H1 (cell line): Measurements from ENCODE around the gene ANXA2R. TPM values are rescaled to one million over a fixed set of nuclear protein-coding genes. Genes with fewer than 3 reads are reported as not detected.

Source experiments
- CTCF ChIA-PET: fragments of 300-600 bp; sonication (Branson Sonifier 250); formaldehyde crosslinking; loops from one replicate; lab custom pipeline; 2021; ENCODE audit not compliant: partially characterized antibody; lab: Charles Lee
- POLR2A ChIA-PET: fragments of 300-600 bp; sonication (Branson Sonifier 250); formaldehyde crosslinking; loops from one replicate; lab custom pipeline; 2021; ENCODE audit warnings: inconsistent platforms; ENCODE audit not compliant: partially characterized antibody; lab: Charles Lee
- DNase-seq, 2 experiments: peaks; one replicate each; pipeline versions ENCODE4 v3.0.0 to v3.0.0-alpha.2; 2010 to 2022; ENCODE audit warnings: low spot score in 2 of 2, low read depth in 1 of 2, mixed read lengths in 1 of 2
- FAIRE-seq: peaks from 2 replicates; lab custom pipeline; 2011; peaks lifted over from hg19 to GRCh38; lab: Jason Lieb, UNC
- H2AFZ ChIP-seq: 2 replicates; pipeline ENCODE4 v1.8.1; 2012; ENCODE audit warnings: low read length, inconsistent platforms
- H2AK5ac ChIP-seq: 2 replicates; pipeline ENCODE4 v1.6.1; 2013; ENCODE audit warnings: low read depth, low read length
- H2BK120ac ChIP-seq: replicated peaks from 2 replicates; pipeline ENCODE3; 2013; ENCODE audit warnings: low read depth, low read length, inconsistent platforms
- H2BK12ac ChIP-seq: 2 replicates; pipeline ENCODE4 v1.6.1; 2013; ENCODE audit warnings: low read depth, low read length
- H2BK15ac ChIP-seq: 2 replicates; pipeline ENCODE4 v1.6.1; 2013; ENCODE audit warnings: low read length
- H2BK20ac ChIP-seq: 2 replicates; pipeline ENCODE4 v1.6.1; 2013; ENCODE audit warnings: low read length
- H2BK5ac ChIP-seq: 2 replicates; pipeline ENCODE4 v1.6.1; 2013; ENCODE audit warnings: low read depth, low read length
- H3K14ac ChIP-seq: 2 replicates; pipeline ENCODE4 v1.6.1; 2013; ENCODE audit warnings: inconsistent platforms; ENCODE audit not compliant: insufficient read length
- H3K18ac ChIP-seq: 2 replicates; pipeline ENCODE4 v1.6.1; 2013; ENCODE audit warnings: low read length; ENCODE audit errors: extremely low read depth
- H3K23ac ChIP-seq: 2 replicates; pipeline ENCODE4 v1.6.1; 2013; ENCODE audit warnings: inconsistent platforms; ENCODE audit not compliant: insufficient read length
- H3K23me2 ChIP-seq: 2 replicates; pipeline ENCODE4 v1.6.1; 2013; ENCODE audit warnings: low read depth, low read length
- H3K27ac ChIP-seq: 2 replicates; pipeline ENCODE4 v1.6.1; 2011; ENCODE audit warnings: low read depth, low read length, inconsistent platforms
- H3K27me3 ChIP-seq, 4 experiments: replicated peaks in 1 of 4; 1 replicate in 1 of 4; 2 replicates in 3 of 4; pipeline versions ENCODE4 v1.6.1 to v1.8.1; 2011 to 2013; ENCODE audit warnings: low read length in 3 of 4, mild to moderate bottlenecking in 3 of 4, inconsistent platforms in 2 of 4, mixed read lengths in 2 of 4, moderate library complexity in 1 of 4; ENCODE audit not compliant: control insufficient read depth in 3 of 4, insufficient read depth in 3 of 4; ENCODE audit errors: extremely low read depth in 1 of 4
- H3K36me3 ChIP-seq, 4 experiments: 2 replicates each; pipeline versions ENCODE4 v1.6.1 to v1.8.1; 2011 to 2013; ENCODE audit warnings: mild to moderate bottlenecking in 4 of 4, low read length in 3 of 4, moderate library complexity in 2 of 4, control low read depth in 1 of 4, inconsistent platforms in 1 of 4; ENCODE audit not compliant: insufficient read depth in 4 of 4, control insufficient read depth in 2 of 4
- H3K4ac ChIP-seq: replicated peaks from 2 replicates; pipeline ENCODE3; 2013; ENCODE audit warnings: low read length, low read depth, mixed read lengths, inconsistent platforms; ENCODE audit not compliant: insufficient read length
- H3K4me1 ChIP-seq, 4 experiments: replicated peaks in 1 of 4; 1 replicate in 1 of 4; 2 replicates in 3 of 4; pipeline versions ENCODE4 v1.6.1 to v1.8.1; 2011 to 2013; ENCODE audit warnings: low read length in 3 of 4, inconsistent platforms in 2 of 4, mixed read lengths in 1 of 4; ENCODE audit not compliant: insufficient read depth in 4 of 4, control insufficient read depth in 3 of 4
- H3K4me2 ChIP-seq, 2 experiments: 2 replicates each; pipeline versions ENCODE4 v1.6.1 to v1.8.1; 2011 to 2013; ENCODE audit warnings: low read depth in 2 of 2, low read length in 2 of 2, control low read depth in 1 of 2, inconsistent platforms in 1 of 2, mild to moderate bottlenecking in 1 of 2; ENCODE audit not compliant: insufficient read depth in 1 of 2
- H3K4me3 ChIP-seq, 4 experiments: fragments of 200-600, 300-600 bp in 1 of 4; sonication (generic), shearing (Covaris generic), sonication (Bioruptor Twin) in 1 of 4; 2 replicates each; pipeline versions ENCODE4 v1.5.1 to v1.8.1; 2011 to 2016; ENCODE audit warnings: low read length in 4 of 4, low read depth in 3 of 4, control low read depth in 2 of 4, inconsistent platforms in 2 of 4, mild to moderate bottlenecking in 2 of 4, mixed read lengths in 1 of 4, moderate library complexity in 1 of 4; ENCODE audit not compliant: insufficient read depth in 2 of 4; ENCODE audit errors: extremely low read depth in 1 of 4
- H3K56ac ChIP-seq: replicated peaks from 2 replicates; pipeline ENCODE3; 2013; ENCODE audit warnings: low read depth, mild to moderate bottlenecking, mixed read lengths, low read length, inconsistent platforms; ENCODE audit not compliant: insufficient read length
- H3K79me1 ChIP-seq: 2 replicates; pipeline ENCODE4 v1.6.1; 2013; ENCODE audit warnings: low read depth, low read length, control low read depth
- H3K79me2 ChIP-seq, 2 experiments: 2 replicates each; pipeline versions ENCODE4 v1.6.1 to v1.8.1; 2012 to 2013; ENCODE audit warnings: low read length in 2 of 2, mild to moderate bottlenecking in 2 of 2, inconsistent platforms in 1 of 2; ENCODE audit not compliant: insufficient read depth in 2 of 2, control insufficient read depth in 1 of 2
- H3K9ac ChIP-seq, 4 experiments: replicated peaks in 1 of 4; 1 replicate in 1 of 4; 2 replicates in 3 of 4; pipeline versions ENCODE4 v1.6.1 to v1.8.1; 2011 to 2013; ENCODE audit warnings: low read depth in 3 of 4, low read length in 3 of 4, control low read depth in 2 of 4, mild to moderate bottlenecking in 2 of 4, moderate library complexity in 2 of 4, inconsistent platforms in 1 of 4; ENCODE audit errors: extremely low read depth in 1 of 4
- H3K9me3 ChIP-seq, 2 experiments: 2 replicates each; pipeline versions ENCODE4 v1.6.1 to v1.8.1; 2012 to 2013; ENCODE audit warnings: mild to moderate bottlenecking in 2 of 2, moderate library complexity in 2 of 2, control low read depth in 1 of 2, inconsistent platforms in 1 of 2, low read depth in 1 of 2, low read length in 1 of 2, mixed read lengths in 1 of 2; ENCODE audit not compliant: insufficient read depth in 2 of 2
- H4K20me1 ChIP-seq, 2 experiments: replicated peaks in 1 of 2; 2 replicates each; pipeline versions ENCODE3 to v1.8.1; 2011 to 2013; ENCODE audit warnings: inconsistent platforms in 2 of 2, low read length in 2 of 2, mild to moderate bottlenecking in 1 of 2; ENCODE audit not compliant: insufficient read depth in 2 of 2, control insufficient read depth in 1 of 2
- H4K5ac ChIP-seq: 2 replicates; pipeline ENCODE4 v1.6.1; 2013; ENCODE audit warnings: low read length, low read depth, mixed read lengths, inconsistent platforms; ENCODE audit not compliant: insufficient read length
- H4K8ac ChIP-seq: 2 replicates; pipeline ENCODE4 v1.8.0; 2013; ENCODE audit warnings: mild to moderate bottlenecking, moderate library complexity, low read length, inconsistent platforms; ENCODE audit not compliant: insufficient read depth; ENCODE audit errors: extremely low read depth
- H4K91ac ChIP-seq: replicated peaks from 2 replicates; pipeline ENCODE3; 2013; ENCODE audit warnings: low read length, mixed read lengths, inconsistent platforms; ENCODE audit not compliant: insufficient read length
- CEBPB ChIP-seq: IDR thresholded peaks from 2 replicates; pipeline ENCODE4 v1.6.1; 2012; ENCODE audit warnings: low read depth, low read length
- KDM4A ChIP-seq: IDR thresholded peaks from one replicate; pipeline ENCODE4 v1.7.1; 2012; ENCODE audit warnings: low read depth, mild to moderate bottlenecking, moderate library complexity, low read length, inconsistent platforms; ENCODE audit not compliant: severe bottlenecking
- POU5F1 ChIP-seq: IDR thresholded peaks from 2 replicates; pipeline ENCODE4 v1.6.1; 2011; ENCODE audit warnings: low read depth, mild to moderate bottlenecking, low read length, moderate library complexity
- SP1 ChIP-seq: IDR thresholded peaks from 2 replicates; pipeline ENCODE4 v1.6.1; 2011; ENCODE audit warnings: low read depth, low read length
- WGBS, 2 experiments: shearing (Covaris generic) in 1 of 2; methylation state at CpG; one replicate each; pipeline versions ENCODE4 v1.1.6 to v1.1.7; 2013 to 2015; ENCODE audit warnings: low lambda C conversion rate in 2 of 2, mixed read lengths in 2 of 2, inconsistent platforms in 1 of 2, low coverage in 1 of 2, missing lambda C conversion rate in 1 of 2; ENCODE audit not compliant: insufficient replicate concordance in 2 of 2, insufficient coverage in 1 of 2, insufficient read length in 1 of 2; ENCODE audit errors: extremely low coverage in 1 of 2, missing lambda C conversion rate in 1 of 2; 5-methylcytosine and 5-hydroxymethylcytosine counted together
- polyA plus RNA-seq, 7 experiments: library from polyadenylated mRNA; depleted of rRNA in 3 of 7; stranded (reverse) in 5 of 7; unstranded in 2 of 7; fragments of >200 nt in 5 of 7; fragments of 200-250 nt in 2 of 7; gene quantifications; 1 replicate in 5 of 7; 2 replicates in 1 of 7; 4 replicates in 1 of 7; pipeline versions ENCODE4 v1.2.1 to v1.2.3, GENCODE V29; 2011 to 2013; ENCODE audit warnings: missing spikeins in 2 of 7, mixed read lengths in 2 of 7
- total RNA-seq: library from RNA; stranded (reverse); fragmentation: NEBNext Ultra II Directional; extraction: Animal tissue kit (Norgen Biotek cat#: 25700); gene quantifications from 2 replicates; pipeline ENCODE4 v1.2.1, GENCODE V29; 2021
- TF ChIP-seq, protein P1 (sequence below): IDR thresholded peaks from 2 replicates; pipeline ENCODE4 v1.6.1; 2012; ENCODE audit warnings: inconsistent platforms

Gene ANXA2R
- total and polyA plus RNA-seq, 2 of the 8 experiments (the other 6 are each of a cell fraction or from before 2014, with no cell fraction given) = 0.08 to 0.17 TPM

DNA sequence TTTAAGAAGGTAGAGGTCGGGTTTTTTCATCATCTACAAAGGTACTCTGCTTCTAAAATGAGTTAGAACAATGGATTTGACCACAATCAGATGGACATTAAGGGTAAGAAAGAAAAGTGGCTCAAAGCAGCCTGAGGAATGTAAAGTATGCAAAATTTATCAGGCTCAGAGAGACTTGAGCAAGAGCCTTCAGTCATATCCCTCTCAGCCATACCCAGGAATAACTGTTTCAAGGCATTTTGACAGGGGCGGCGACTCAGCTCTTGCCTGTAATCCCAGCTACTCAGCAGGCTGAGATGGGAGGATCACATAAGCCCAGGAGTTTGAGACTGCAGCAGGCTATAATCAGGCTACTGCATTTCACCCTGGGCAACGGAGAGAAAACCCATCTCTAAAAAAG, 38.8 kb upstream of the ANXA2R start:
- WGBS, 2 experiments = 88% methylated on average over 4 of the region's 4 CpGs; no CpG with 5 or more reads in 1 of the 2 experiments
- no peak overlapping the region for H2BK15ac ChIP-seq

More for the DNA sequence above, 38.8 kb upstream of the ANXA2R start:
- no peak overlapping the region for H3K4me2 ChIP-seq
- H3K18ac ChIP-seq = no peak overlapping the region
- CTCF ChIA-PET = interaction anchor here (0.7 to 2.9 kb wide), 8 partner anchors 12 to 311 kb away, joined by 3 to 18 read pairs (median 3); no protein-coding TSS in a partner anchor
- H3K4ac ChIP-seq = no peak overlapping the region
- TF ChIP-seq KDM4A = no peak
- no peak for TF ChIP-seq SP1
- TF ChIP-seq, protein P1, sequence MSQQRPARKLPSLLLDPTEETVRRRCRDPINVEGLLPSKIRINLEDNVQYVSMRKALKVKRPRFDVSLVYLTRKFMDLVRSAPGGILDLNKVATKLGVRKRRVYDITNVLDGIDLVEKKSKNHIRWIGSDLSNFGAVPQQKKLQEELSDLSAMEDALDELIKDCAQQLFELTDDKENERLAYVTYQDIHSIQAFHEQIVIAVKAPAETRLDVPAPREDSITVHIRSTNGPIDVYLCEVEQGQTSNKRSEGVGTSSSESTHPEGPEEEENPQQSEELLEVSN = no peak
- TF ChIP-seq POU5F1 = no peak
- no peak for TF ChIP-seq CEBPB
- DNase-seq (no peak), FAIRE-seq (no peak)
- peaks cover 2% of the 10 kb centered on the region; the same call in 1 of the 2 replicates for H3K79me1 ChIP-seq
- H2AK5ac ChIP-seq = no peak overlapping the region
- no peak overlapping the region for H2BK120ac ChIP-seq
- no peak overlapping the region for H3K23ac ChIP-seq
- no peak overlapping the region for H4K91ac ChIP-seq
- H4K8ac ChIP-seq = no peak overlapping the region
- no peak overlapping the region for H3K4me3 ChIP-seq
- no peak overlapping the region for H2BK5ac ChIP-seq
- no peaks in the 10 kb centered on the region for H3K4me1 ChIP-seq
- H3K14ac ChIP-seq = no peak overlapping the region
- no peaks in the 10 kb centered on the region for H4K20me1 ChIP-seq
- H3K9me3 ChIP-seq = peaks cover under 1% of the 10 kb centered on the region in 2 experiments; a peak in 2 of 4 replicates
- H2AFZ ChIP-seq = no peak overlapping the region
- H3K27me3 ChIP-seq = no peaks in the 10 kb centered on the region
- no peak overlapping the region for H3K9ac ChIP-seq
- no peak overlapping the region for H2BK20ac ChIP-seq
- H4K5ac ChIP-seq = no peak overlapping the region
- no peak overlapping the region for H3K27ac ChIP-seq
- no peaks in the 10 kb centered on the region for H3K36me3 ChIP-seq
- H3K56ac ChIP-seq = no peak overlapping the region
- no peak overlapping the region for H2BK12ac ChIP-seq
- H3K23me2 ChIP-seq = no peaks in the 10 kb centered on the region
- no peaks in the 10 kb centered on the region for H3K79me2 ChIP-seq
- POLR2A ChIA-PET = interaction anchor here (0.8 kb wide), 1 partner anchor 13 kb away, joined by 6 read pairs; no protein-coding TSS in a partner anchor
